NCI-H345 treated with DMSO at 0.1 percent for 48 hours (cell line): ENCODE measurements around the gene ZNF138.

ENCODE experiments used
- DNase-seq: peaks from one replicate; lab custom pipeline; 2025; ENCODE audit not compliant: unreplicated experiment; lab: John Stamatoyannopoulos, UW

ZNF138 gene

GRCh38 chr7:64875258-64875657 is 81.0 kb downstream of the ZNF138 start:
- no peak for DNase-seq

GRCh38 chr7:64875658-64876406 is 81.6 kb downstream of the ZNF138 start:
- DNase-seq, result no peak

- DNase-seq, result peak; percentile 64
Measured at GRCh38 chr7:64876792-64877713, 82.8 kb downstream of the ZNF138 start.

- no peak for DNase-seq
Measured at GRCh38 chr7:64877714-64878610, 83.7 kb downstream of the ZNF138 start.

DNA sequence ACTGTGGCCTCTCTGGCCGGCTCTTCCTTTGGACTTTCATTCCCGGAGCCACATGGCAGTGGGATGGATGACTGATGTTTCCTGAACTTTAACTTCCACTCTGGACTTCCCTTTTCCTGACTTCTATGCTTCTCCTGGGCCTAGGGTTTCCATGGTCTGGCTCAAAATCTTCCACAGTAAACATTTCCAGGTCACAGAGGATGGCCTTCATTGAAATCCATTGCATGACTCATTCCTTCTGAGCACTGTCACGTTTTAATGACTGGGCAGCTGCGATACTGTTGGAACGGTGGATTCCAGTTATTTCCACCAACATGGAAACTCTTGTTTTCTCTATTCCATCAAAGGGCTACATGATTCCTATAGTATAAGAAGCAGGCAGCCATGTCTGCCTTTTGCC is 84.5 kb downstream of the ZNF138 start:
- DNase-seq, result no peak

DNA sequence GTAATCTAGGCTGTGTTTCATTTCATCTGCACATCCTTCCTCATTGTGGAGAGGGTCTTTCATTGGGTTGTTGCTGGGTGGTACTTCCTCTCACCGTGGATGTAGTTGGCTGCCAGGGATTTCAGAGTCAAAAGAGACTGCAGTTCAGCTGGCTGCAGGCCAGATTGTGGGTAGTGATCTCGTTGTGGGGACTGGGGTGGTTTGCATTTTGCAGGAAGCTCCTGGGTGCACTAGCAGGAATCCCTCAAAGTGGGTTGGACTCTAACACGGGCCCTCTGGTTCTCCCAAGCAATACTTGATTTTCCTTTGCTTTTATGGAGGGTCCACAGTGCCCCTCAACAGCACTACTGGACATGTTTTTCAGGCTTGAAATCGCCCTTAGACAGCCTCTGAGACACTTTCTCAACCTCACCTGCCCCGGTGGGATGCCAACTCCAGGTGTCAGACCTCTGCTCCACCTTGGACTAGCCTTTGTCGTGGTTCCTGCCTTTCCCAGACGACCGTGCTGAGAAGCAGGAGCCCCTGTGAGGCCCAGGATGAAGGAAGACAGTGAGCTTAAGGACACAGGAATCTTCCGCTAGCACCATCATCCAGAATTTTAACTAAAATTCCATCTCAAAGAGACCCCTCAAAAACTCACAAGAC is 85.0 kb downstream of the ZNF138 start:
- DNase-seq, result no peak

DNA sequence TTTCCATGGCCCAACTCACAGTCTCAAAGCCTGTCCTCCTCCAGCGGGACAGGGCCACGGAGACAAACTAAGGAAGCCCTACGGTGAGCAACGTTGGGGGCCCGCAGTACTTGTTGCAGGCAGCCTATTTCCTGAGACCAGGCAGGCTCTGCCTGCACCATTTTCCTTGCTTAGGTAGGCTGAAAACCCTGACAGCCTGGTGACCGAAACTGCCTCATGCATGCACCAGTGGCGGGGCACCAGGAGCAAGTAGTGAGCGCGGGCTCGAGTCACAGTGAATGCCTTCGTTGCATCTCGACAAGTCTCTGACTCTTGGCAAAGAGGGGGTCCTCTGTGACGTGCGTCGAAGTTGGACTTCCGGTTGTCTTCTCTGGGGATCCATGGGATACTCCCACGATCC is 85.6 kb downstream of the ZNF138 start:
- DNase-seq, result no peak

DNA sequence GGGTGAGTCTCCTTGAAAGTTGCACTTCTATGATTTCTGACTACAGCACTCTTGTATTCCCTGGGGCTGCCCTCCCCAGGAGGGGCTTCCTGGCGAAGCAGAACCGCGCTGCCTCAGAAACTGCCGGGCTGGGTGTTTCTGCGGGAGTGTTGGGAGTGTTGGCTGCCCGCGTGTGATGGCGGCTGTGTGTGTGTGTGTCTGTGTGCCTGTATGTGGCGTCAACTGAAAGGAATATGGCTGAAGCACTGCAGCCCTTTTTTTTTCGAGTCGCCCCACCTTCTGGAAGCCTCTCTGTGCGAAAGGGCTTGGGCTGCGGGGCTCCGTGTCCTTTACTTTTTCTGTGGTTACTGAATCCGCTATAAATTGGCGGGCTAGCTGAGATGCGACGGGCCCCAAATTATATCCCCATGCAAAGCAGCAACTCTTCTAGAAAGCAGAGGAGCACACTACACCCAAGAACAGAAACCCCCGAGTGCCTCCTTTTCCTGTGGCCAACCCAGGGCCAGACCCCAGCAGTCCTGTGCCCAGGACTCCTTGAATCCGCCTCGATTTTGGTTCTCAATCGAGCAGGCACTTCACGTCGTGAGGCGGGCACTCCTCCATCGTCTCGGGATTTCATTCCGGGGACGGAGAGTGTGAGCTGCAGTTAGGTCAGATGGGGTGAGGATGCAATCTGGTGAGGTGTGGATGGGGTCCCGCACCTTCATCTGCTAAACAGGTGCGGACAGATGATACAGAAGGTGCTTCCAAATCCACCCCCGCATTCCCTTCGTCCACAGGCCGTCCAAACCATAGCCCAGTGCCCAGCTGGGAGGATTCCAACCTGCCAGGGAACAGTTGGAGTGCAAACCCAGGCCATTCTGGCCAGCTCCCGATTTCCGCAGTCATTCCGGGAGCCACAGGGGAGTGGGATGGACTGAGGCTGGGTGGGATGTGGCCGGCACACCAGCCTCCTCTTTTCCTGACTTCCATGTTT is 86.4 kb downstream of the ZNF138 start:
- DNase-seq, result no peak

GRCh38 chr7:64881461-64882287 is 87.4 kb downstream of the ZNF138 start:
- no peak for DNase-seq

- no peak for DNase-seq
Measured at GRCh38 chr7:64882341-64883112, 88.3 kb downstream of the ZNF138 start.
